22Rv1 (cell line): ENCODE measurements around the gene STK38L.

Source experiments
- H3K27ac ChIP-seq: fragments of 450-650 bp; 2 replicates; pipeline ENCODE4 v1.5.1; 2017
- CTCF ChIP-seq: fragments of 450-650 bp; IDR thresholded peaks from 2 replicates; pipeline ENCODE4 v1.5.1; 2017; ENCODE audit warnings: mild to moderate bottlenecking
- ZFX ChIP-seq: fragments of 450-650 bp; IDR thresholded peaks from 2 replicates; pipeline ENCODE4 v1.6.1; 2017; ENCODE audit warnings: antibody characterized with exemption, borderline replicate concordance

STK38L gene

DNA sequence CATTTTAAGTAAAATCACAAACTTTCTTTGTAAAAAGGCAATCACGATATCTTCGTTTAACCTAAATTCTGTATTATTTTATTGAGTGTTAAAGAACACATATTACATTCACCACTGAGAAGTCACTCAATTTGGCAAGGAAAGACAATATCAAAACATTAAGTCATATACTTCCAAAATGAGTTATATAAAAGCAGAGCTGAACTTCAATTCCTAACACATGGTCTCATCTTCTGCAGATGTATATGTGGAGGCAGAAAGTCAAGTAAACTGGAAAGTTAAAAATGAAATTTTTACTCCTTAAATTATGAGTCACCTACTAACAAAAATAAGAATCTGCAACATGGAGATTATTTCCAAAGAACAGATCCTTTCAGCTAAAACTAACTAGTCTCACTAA lies 117.3 kb downstream of the STK38L start:
- no peak overlapping the region for H3K27ac ChIP-seq
- no peak for TF ChIP-seq ZFX
- no peak for TF ChIP-seq CTCF

- TF ChIP-seq ZFX (no peak), CTCF (no peak)
- no peak overlapping the region for H3K27ac ChIP-seq
Observed at GRCh38 chr12:27366621-27367020, 122.5 kb downstream of the STK38L start.

- no peak overlapping the region for H3K27ac ChIP-seq
- TF ChIP-seq CTCF (no peak), ZFX (no peak)
Observed at GRCh38 chr12:27367078-27367477, 123.0 kb downstream of the STK38L start.
